ENCODE data around the gene CC2D2A. TPM values are rescaled to one million over a fixed set of nuclear protein-coding genes. Genes with fewer than 3 reads are reported as not detected.

The CC2D2A gene
- total RNA-seq, 1 experiment from 2014 or later = 10.2 TPM

DNA sequence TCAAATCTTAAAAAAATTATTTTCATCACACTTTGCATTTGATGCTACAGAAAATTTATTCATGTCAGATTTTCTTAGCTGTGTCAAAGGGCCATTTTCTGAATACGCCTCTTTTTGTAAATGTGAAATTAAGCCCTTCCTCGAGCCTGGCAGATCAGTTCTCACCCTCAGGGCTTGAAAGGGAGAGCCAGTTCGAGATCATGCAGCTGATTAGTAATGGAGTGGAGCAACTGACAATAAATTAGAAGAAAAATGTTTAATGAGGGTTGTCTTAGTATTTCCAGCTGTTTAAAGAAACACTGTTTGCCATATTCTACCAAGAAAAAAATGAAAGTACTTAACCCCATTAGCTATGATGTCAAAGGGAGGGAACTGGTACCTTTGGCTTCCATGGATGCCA lies 28.7 kb downstream of the CC2D2A start (continued):
- TF ChIP-seq, protein P1, sequence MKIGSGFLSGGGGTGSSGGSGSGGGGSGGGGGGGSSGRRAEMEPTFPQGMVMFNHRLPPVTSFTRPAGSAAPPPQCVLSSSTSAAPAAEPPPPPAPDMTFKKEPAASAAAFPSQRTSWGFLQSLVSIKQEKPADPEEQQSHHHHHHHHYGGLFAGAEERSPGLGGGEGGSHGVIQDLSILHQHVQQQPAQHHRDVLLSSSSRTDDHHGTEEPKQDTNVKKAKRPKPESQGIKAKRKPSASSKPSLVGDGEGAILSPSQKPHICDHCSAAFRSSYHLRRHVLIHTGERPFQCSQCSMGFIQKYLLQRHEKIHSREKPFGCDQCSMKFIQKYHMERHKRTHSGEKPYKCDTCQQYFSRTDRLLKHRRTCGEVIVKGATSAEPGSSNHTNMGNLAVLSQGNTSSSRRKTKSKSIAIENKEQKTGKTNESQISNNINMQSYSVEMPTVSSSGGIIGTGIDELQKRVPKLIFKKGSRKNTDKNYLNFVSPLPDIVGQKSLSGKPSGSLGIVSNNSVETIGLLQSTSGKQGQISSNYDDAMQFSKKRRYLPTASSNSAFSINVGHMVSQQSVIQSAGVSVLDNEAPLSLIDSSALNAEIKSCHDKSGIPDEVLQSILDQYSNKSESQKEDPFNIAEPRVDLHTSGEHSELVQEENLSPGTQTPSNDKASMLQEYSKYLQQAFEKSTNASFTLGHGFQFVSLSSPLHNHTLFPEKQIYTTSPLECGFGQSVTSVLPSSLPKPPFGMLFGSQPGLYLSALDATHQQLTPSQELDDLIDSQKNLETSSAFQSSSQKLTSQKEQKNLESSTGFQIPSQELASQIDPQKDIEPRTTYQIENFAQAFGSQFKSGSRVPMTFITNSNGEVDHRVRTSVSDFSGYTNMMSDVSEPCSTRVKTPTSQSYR (CRISPR knock-in tag; IDR thresholded peaks at IDR 0.05) = no peak
- TF ChIP-seq, protein P2, sequence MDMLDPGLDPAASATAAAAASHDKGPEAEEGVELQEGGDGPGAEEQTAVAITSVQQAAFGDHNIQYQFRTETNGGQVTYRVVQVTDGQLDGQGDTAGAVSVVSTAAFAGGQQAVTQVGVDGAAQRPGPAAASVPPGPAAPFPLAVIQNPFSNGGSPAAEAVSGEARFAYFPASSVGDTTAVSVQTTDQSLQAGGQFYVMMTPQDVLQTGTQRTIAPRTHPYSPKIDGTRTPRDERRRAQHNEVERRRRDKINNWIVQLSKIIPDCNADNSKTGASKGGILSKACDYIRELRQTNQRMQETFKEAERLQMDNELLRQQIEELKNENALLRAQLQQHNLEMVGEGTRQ (CRISPR knock-in tag; IDR thresholded peaks at IDR 0.05) = no peak
- TF ChIP-seq ELF4 (CRISPR knock-in tag; IDR thresholded peaks at IDR 0.05; ENCODE audit: low read depth) (no peak), RELA (CRISPR knock-in tag; IDR thresholded peaks at IDR 0.05; ENCODE audit: borderline replicate concordance) (no peak), RORB (CRISPR knock-in tag; IDR thresholded peaks at IDR 0.05) (no peak), NR3C1 (CRISPR knock-in tag; conservative IDR thresholded peaks at IDR 0.05; ENCODE audit: low read depth) (no peak), MYBL2 (CRISPR knock-in tag; IDR thresholded peaks at IDR 0.05) (no peak), ZNF317 (CRISPR knock-in tag; IDR thresholded peaks at IDR 0.05; ENCODE audit: borderline replicate concordance, low read depth) (no peak)

DNA sequence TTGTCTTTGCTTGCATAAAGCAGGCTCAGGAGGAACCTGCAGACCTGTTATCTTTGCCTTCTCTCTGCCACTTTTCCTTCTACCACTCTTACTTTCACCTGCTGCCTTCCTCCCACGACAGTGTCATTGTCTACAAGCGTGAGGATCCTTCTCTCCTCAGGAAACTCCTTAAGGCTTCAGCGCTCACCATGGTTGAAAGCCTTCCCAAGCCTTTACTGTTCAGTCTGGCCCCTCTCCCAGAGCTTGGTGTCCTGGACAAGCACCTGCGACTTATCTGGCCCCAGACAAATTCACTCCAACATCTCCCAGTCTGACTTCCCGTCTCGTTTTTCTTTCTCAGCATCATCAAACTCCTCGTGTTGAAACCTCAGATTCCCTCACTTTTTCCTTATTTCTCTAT lies 31.0 kb downstream of the CC2D2A start:
- peaks cover 14% of the 10 kb centered on the region for H3K9me3 Mint-ChIP-seq
- no peak for DNase-seq (ENCODE audit: low spot score)
- H3K27ac Mint-ChIP-seq = no peak overlapping the region
- H3K27me3 Mint-ChIP-seq (ENCODE audit: low read depth) = no peaks in the 10 kb centered on the region
- POLR2A ChIA-PET = no interaction called here
- CTCF ChIA-PET = no interaction called here
- H3K4me3 Mint-ChIP-seq = no peak overlapping the region
- TF ChIP-seq, protein P3, sequence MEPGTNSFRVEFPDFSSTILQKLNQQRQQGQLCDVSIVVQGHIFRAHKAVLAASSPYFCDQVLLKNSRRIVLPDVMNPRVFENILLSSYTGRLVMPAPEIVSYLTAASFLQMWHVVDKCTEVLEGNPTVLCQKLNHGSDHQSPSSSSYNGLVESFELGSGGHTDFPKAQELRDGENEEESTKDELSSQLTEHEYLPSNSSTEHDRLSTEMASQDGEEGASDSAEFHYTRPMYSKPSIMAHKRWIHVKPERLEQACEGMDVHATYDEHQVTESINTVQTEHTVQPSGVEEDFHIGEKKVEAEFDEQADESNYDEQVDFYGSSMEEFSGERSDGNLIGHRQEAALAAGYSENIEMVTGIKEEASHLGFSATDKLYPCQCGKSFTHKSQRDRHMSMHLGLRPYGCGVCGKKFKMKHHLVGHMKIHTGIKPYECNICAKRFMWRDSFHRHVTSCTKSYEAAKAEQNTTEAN (CRISPR knock-in tag; IDR thresholded peaks at IDR 0.05) = no peak
- no peak for TF ChIP-seq ZNF416 (CRISPR knock-in tag; IDR thresholded peaks at IDR 0.05)
- TF ChIP-seq, protein P4, sequence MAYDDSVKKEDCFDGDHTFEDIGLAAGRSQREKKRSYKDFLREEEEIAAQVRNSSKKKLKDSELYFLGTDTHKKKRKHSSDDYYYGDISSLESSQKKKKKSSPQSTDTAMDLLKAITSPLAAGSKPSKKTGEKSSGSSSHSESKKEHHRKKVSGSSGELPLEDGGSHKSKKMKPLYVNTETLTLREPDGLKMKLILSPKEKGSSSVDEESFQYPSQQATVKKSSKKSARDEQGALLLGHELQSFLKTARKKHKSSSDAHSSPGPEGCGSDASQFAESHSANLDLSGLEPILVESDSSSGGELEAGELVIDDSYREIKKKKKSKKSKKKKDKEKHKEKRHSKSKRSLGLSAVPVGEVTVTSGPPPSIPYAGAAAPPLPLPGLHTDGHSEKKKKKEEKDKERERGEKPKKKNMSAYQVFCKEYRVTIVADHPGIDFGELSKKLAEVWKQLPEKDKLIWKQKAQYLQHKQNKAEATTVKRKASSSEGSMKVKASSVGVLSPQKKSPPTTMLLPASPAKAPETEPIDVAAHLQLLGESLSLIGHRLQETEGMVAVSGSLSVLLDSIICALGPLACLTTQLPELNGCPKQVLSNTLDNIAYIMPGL (CRISPR knock-in tag; IDR thresholded peaks at IDR 0.05) = no peak
- TF ChIP-seq ZNF232 (CRISPR knock-in tag; IDR thresholded peaks at IDR 0.05) = no peak
- TF ChIP-seq, protein P5, sequence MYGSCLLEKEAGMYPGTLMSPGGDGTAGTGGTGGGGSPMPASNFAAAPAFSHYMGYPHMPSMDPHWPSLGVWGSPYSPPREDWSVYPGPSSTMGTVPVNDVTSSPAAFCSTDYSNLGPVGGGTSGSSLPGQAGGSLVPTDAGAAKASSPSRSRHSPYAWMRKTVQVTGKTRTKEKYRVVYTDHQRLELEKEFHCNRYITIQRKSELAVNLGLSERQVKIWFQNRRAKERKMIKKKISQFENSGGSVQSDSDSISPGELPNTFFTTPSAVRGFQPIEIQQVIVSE (CRISPR knock-in tag; IDR thresholded peaks at IDR 0.05; ENCODE audit: borderline replicate concordance) = no peak
- no peak for TF ChIP-seq SP1 (CRISPR knock-in tag; conservative IDR thresholded peaks at IDR 0.05)
- TF ChIP-seq, protein P2 (CRISPR knock-in tag; IDR thresholded peaks at IDR 0.05) = no peak
- TF ChIP-seq, protein P6, sequence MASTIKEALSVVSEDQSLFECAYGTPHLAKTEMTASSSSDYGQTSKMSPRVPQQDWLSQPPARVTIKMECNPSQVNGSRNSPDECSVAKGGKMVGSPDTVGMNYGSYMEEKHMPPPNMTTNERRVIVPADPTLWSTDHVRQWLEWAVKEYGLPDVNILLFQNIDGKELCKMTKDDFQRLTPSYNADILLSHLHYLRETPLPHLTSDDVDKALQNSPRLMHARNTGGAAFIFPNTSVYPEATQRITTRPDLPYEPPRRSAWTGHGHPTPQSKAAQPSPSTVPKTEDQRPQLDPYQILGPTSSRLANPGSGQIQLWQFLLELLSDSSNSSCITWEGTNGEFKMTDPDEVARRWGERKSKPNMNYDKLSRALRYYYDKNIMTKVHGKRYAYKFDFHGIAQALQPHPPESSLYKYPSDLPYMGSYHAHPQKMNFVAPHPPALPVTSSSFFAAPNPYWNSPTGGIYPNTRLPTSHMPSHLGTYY (CRISPR knock-in tag; IDR thresholded peaks at IDR 0.05) = no peak
- TF ChIP-seq CREB1 (CRISPR knock-in tag; IDR thresholded peaks at IDR 0.05) = no peak
- TF ChIP-seq PRRX2 (CRISPR knock-in tag; IDR thresholded peaks at IDR 0.05) = no peak
- TF ChIP-seq RORB (CRISPR knock-in tag; IDR thresholded peaks at IDR 0.05) = no peak
- ATAC-seq = no peak
- peaks cover 27% of the 10 kb centered on the region for H3K4me1 Mint-ChIP-seq
- peaks cover 13% of the 10 kb centered on the region for H3K36me3 Mint-ChIP-seq

All from WTC11 (cell line).